ENCODE measurements around the gene KRT76.

The KRT76 gene

DNA sequence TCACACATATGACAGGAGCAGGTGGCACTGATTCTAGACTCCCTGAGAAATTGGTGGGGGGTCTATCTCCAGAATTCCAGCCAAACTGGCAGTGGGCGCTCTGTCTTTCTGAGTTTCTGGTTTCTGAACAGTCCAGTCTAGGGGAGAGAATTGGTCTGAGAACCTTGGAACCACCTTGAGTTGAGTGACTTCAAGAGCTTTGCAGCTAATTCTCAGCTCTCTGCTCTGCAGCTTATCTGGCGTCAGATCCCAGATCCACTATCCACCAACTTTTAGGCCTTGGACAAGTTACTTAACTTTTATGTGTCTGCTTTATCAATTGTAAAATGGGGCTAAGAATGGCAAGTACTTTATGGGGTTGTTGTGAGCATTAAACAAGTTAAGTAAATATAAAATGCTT, 1.7 kb upstream of the KRT76 start:
- H3K36me3 ChIP-seq (ENCODE audit: insufficient read depth, low read length): no peaks in the 10 kb centered on the region
- peaks cover 2% of the 10 kb centered on the region; the same call in 1 of the 2 replicates for H4K20me1 ChIP-seq (ENCODE audit: insufficient read depth, low read length)
- ATAC-seq (ENCODE audit: insufficient read depth, low read depth) (no peak), DNase-seq (no peak)
- TF ChIP-seq, protein P1, sequence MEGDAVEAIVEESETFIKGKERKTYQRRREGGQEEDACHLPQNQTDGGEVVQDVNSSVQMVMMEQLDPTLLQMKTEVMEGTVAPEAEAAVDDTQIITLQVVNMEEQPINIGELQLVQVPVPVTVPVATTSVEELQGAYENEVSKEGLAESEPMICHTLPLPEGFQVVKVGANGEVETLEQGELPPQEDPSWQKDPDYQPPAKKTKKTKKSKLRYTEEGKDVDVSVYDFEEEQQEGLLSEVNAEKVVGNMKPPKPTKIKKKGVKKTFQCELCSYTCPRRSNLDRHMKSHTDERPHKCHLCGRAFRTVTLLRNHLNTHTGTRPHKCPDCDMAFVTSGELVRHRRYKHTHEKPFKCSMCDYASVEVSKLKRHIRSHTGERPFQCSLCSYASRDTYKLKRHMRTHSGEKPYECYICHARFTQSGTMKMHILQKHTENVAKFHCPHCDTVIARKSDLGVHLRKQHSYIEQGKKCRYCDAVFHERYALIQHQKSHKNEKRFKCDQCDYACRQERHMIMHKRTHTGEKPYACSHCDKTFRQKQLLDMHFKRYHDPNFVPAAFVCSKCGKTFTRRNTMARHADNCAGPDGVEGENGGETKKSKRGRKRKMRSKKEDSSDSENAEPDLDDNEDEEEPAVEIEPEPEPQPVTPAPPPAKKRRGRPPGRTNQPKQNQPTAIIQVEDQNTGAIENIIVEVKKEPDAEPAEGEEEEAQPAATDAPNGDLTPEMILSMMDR (IDR thresholded peaks at IDR 0.05; ENCODE audit: borderline replicate concordance, extremely low read depth, low read length, poor library complexity, severe bottlenecking): no peak
- TF ChIP-seq EZH2 (IDR thresholded peaks at IDR 0.05; ENCODE audit: borderline replicate concordance, low read depth, low read length, severe bottlenecking): no peak
- no peaks in the 10 kb centered on the region for H3K79me2 ChIP-seq (ENCODE audit: insufficient read depth, low read length)
- peaks cover 21% of the 10 kb centered on the region for H3K27me3 ChIP-seq (ENCODE audit: insufficient read depth, low read length, poor library complexity)
- no peak overlapping the region for H3K4me2 ChIP-seq (ENCODE audit: insufficient read depth, low read length)
- H3K9ac ChIP-seq (ENCODE audit: low read depth, low read length): no peak overlapping the region
- no peak overlapping the region for H3K4me3 ChIP-seq (ENCODE audit: low read depth in 1 of 2, low read length in 2 of 2)
- no peaks in the 10 kb centered on the region for H3K4me1 ChIP-seq (ENCODE audit: insufficient read depth, low read length)
- H3K27ac ChIP-seq (ENCODE audit: low read length): no peak overlapping the region
- H3K9me3 ChIP-seq (ENCODE audit: insufficient read depth, low read length, severe bottlenecking): no peaks in the 10 kb centered on the region
- H2AFZ ChIP-seq (ENCODE audit: low read depth, low read length): no peak overlapping the region

DNA sequence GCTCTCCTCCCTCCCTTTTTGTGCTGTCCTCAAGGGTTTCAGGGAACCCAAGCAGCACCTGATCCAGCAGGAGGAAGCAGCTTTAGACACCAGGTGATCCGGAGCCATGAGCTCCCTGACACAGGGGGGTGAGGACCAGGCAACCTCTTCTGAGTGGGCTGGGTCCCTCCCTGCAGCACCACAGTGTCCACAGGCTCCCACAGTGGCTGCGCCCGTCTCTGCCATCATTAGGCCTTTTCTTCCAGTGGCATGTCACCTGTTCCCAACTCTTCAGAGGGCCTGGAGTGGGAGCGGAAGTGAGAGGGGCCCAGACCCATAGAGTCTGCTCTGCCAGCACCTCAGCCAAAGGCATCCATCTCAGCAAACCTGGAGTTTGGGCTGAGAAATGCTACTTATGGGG, 421 bp upstream of the KRT76 start:
- Histone ChIP-seq H3K4me2 (ENCODE audit: insufficient read depth, low read length) (no peak overlapping the region), H3K9me3 (ENCODE audit: insufficient read depth, low read length, severe bottlenecking) (no peaks in the 10 kb centered on the region), H3K27me3 (ENCODE audit: insufficient read depth, low read length, poor library complexity) (peaks cover 20% of the 10 kb centered on the region)

GRCh38 chr12:52776435-52776834, 710 bp downstream of the KRT76 start:
- Histone ChIP-seq H3K4me3 (ENCODE audit: low read depth in 1 of 2, low read length in 2 of 2) (no peak overlapping the region), H2AFZ (ENCODE audit: low read depth, low read length) (no peak overlapping the region), H3K9me3 (ENCODE audit: insufficient read depth, low read length, severe bottlenecking) (no peaks in the 10 kb centered on the region), H3K36me3 (ENCODE audit: insufficient read depth, low read length) (no peaks in the 10 kb centered on the region), H3K27me3 (ENCODE audit: insufficient read depth, low read length, poor library complexity) (peaks cover 17% of the 10 kb centered on the region), H3K9ac (ENCODE audit: low read depth, low read length) (no peak overlapping the region), H3K4me1 (ENCODE audit: insufficient read depth, low read length) (no peaks in the 10 kb centered on the region), H3K27ac (ENCODE audit: low read length) (no peak overlapping the region), H3K79me2 (ENCODE audit: insufficient read depth, low read length) (no peaks in the 10 kb centered on the region), H4K20me1 (ENCODE audit: insufficient read depth, low read length) (0 out of 2 replicates have a peak, but pooled peaks cover 2% of the 10 kb centered on the region), H3K4me2 (ENCODE audit: insufficient read depth, low read length) (no peak overlapping the region)
- DNase-seq (no peak), ATAC-seq (ENCODE audit: insufficient read depth, low read depth) (no peak)
- TF ChIP-seq, protein P1 (IDR thresholded peaks at IDR 0.05; ENCODE audit: borderline replicate concordance, extremely low read depth, low read length, poor library complexity, severe bottlenecking): no peak
- TF ChIP-seq EZH2 (IDR thresholded peaks at IDR 0.05; ENCODE audit: borderline replicate concordance, low read depth, low read length, severe bottlenecking): no peak

More for the DNA sequence above, 421 bp upstream of the KRT76 start:
- H4K20me1 ChIP-seq (ENCODE audit: insufficient read depth, low read length): 0 out of 2 replicates have a peak, but pooled peaks cover 2% of the 10 kb centered on the region
- no peak overlapping the region for H2AFZ ChIP-seq (ENCODE audit: low read depth, low read length)
- no peak for TF ChIP-seq EZH2 (IDR thresholded peaks at IDR 0.05; ENCODE audit: borderline replicate concordance, low read depth, low read length, severe bottlenecking)
- TF ChIP-seq, protein P1 (IDR thresholded peaks at IDR 0.05; ENCODE audit: borderline replicate concordance, extremely low read depth, low read length, poor library complexity, severe bottlenecking): no peak
- no peak overlapping the region for H3K9ac ChIP-seq (ENCODE audit: low read depth, low read length)
- H3K4me3 ChIP-seq (ENCODE audit: low read depth in 1 of 2, low read length in 2 of 2): no peak overlapping the region
- H3K79me2 ChIP-seq (ENCODE audit: insufficient read depth, low read length): no peaks in the 10 kb centered on the region
- no peak for DNase-seq
- H3K27ac ChIP-seq (ENCODE audit: low read length): no peak overlapping the region
- no peaks in the 10 kb centered on the region for H3K4me1 ChIP-seq (ENCODE audit: insufficient read depth, low read length)
- ATAC-seq (ENCODE audit: insufficient read depth, low read depth): no peak
- H3K36me3 ChIP-seq (ENCODE audit: insufficient read depth, low read length): no peaks in the 10 kb centered on the region

All from DND-41 (cell line).